Raji (cell line): ENCODE data around the gene FAT3.

Experiments used
- POLR2A ChIP-seq: IDR thresholded peaks from 2 replicates; pipeline ENCODE4 v1.6.1; 2011; ENCODE audit warnings: low read depth, low read length, control low read depth; ENCODE audit not compliant: insufficient read depth

Gene FAT3

GRCh38 chr11:92224407-92225124, at the start of gene FAT3:
TSS of gene FAT3 (plus strand) at chr11:92224818. CDS start at chr11:92352113, 127,295 bp downstream.
- TF ChIP-seq POLR2A = no peak

DNA sequence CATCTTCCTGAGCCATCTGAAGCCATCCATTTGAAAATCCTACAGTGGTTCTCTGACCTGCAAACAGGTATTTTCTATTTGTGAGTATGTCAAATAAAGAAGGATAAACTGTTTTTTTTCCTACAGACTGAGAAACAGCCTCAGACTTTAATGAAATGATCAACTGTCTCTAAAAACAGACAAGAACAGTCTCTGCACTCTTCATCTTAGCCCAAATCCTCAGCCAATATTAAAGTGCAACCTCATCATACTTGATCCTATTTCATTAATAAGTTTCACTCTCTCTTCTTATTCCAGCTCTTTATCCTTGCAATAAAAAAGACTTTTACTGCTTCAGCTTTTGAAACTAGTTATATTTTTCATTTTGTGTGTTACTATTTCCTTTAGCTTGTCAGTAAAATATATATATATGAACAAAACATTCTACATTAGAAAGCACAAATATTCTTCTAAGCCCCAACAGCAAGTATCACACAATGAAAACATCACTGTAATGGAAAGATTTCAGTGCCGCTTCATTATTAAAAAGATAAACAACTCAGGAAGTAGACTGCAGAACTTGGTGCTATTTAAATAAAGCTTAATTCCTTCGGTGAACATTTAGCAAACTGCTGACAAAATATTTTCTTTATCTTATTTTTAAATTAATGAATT, 45.5 kb upstream of the FAT3 start:
- TF ChIP-seq POLR2A = no peak

DNA sequence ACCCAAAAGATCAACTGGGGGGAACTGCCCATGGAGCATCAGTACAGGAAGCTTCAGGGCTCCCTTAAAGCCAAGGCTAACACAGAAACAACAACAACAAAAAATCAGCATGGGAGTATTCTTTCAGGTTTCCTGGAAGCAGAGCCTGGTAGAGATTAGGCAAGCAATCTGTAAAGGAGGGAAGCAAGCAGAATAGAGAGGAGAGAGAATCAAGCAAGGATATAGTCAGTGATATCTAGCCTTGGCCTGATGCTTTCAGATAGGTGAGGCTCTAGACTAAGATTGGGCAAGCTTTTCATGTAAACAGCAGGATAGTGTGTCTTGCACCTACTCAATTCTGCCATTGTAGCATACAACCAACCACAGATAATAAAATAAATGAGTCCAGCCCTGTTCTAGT, 44.4 kb upstream of the FAT3 start:
- no peak for TF ChIP-seq POLR2A

- TF ChIP-seq POLR2A = no peak
Measured at GRCh38 chr11:92180664-92181251, 43.9 kb upstream of the FAT3 start.

GRCh38 chr11:92190535-92191206, 33.9 kb upstream of the FAT3 start:
- TF ChIP-seq POLR2A = no peak

DNA sequence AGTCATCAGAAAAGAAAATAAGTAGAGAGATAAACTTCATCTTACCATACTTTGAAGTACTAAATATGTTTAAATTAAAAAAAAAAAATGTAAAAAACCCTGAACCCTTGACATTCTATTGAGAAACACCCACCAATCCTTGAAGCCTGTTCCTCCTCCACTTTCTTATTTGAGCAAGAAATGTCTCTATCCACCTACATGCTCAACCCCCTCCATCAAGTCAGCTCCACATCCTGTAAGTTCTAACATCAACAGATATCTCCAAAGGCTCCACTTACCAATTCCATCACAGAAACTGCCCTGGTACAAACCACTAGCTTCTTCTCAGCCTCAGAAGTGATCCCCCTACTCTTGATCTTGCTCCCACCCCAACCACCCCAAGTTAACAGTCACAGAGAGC, 32.5 kb upstream of the FAT3 start:
- no peak for TF ChIP-seq POLR2A

DNA sequence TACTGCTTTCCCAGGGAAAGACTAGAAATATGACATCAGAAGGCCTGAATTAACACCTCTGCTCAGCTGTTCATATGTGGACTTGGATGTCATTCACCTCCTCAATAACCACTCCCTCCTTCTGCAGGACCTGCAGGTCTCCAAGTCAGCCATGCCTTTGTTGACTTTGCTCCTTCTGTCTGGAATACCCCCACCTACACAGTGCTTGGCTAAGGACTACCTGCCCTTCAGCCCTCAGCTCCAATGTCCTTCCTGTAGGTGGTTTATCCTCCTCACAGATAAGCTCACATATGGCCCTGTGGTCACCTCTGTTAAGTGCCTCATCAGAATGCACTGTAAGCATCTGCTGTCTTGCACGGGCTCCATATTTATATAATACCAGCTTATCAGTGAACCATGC, 26.4 kb upstream of the FAT3 start:
- no peak for TF ChIP-seq POLR2A

GRCh38 chr11:92199991-92200390, 24.6 kb upstream of the FAT3 start:
- no peak for TF ChIP-seq POLR2A

DNA sequence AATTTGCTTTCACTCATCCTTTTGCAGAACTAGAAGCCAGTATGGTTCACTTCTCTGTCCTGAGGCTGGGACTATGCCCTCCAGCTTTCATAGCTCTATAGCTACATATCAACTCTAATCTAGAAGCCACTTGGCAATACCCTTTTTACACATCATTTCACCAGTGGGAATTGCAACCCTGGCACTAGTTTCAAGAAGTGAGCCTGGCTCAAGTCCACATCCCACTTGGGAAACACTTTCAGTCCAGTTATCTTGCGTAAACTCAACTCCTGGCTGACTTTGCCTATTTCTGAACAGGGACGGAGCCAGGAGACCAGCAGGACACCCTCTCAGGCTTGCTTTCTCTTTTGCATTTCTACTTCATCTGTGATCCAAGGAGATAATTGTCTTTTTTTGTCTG, 19.9 kb upstream of the FAT3 start:
- TF ChIP-seq POLR2A = no peak

GRCh38 chr11:92206441-92206840, 18.2 kb upstream of the FAT3 start:
- no peak for TF ChIP-seq POLR2A

DNA sequence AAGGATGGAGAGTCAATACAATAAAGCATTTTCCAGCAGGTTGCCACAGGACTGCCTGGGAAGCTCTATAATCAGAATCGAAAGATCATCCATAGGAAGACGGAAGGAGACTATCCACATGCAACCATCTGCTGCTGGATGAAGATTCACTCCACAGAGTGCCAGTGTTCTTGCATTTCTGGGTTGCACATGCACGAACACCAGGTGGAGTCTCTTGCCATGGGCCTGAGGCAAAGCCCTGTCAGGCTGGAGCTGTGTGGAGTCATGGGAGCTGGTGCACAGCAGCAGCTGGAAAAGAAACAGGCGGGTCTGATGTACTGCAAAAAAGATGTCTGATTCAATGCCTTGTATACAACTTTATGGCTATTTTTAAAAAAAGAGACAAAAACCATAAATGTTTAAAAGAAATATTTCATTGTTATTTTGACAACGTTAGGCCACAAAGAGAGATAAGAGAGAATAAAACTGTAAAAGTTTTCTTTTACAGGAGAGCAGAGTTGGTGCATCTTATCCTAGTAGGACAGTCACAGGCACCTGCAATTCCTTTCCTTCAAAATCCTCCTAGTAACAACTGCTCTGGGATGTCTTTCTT, 12.9 kb upstream of the FAT3 start:
- TF ChIP-seq POLR2A = no peak

- TF ChIP-seq POLR2A = no peak
Measured at GRCh38 chr11:92212530-92212929, 12.1 kb upstream of the FAT3 start.

DNA sequence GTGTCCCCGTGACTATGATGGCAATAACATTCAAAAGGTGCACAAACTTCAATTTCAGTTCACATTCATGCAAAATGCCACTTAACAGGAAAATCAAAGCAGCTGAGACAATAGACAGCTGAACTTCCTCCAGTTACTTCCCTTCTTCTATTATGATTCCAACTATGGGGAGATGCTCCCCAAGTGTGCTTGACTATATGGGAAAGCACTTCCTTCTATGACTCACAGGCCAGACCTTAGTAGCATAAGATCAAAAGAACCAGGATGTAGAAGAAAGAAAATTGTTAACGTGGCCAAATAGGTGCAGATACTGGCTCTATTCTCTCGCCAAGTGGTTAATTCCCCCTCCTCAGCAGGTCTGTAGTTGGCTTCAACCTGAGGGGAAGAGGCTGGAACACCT, 7.8 kb upstream of the FAT3 start:
- no peak for TF ChIP-seq POLR2A

DNA sequence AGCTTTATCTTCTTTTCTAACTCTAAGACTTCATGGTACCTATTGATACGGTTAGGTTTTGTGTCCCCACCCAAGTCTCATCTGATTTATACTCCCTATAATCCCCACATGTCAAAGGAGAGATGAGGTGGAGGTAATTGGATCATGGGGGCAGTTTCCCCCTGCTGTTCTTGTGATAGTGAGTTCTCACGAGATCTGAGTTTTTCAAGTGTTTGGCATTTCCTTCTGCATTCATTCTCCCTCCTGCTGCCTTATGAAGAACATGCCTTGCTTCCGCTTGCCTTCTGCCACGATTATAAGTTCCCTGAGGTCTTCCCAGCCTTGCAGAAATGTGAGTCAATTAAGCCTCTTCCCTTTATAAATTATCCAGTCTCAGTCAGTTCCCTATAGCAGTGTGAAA, 5.1 kb upstream of the FAT3 start:
- no peak for TF ChIP-seq POLR2A

- no peak for TF ChIP-seq POLR2A
Measured at GRCh38 chr11:92222701-92223100, 1.9 kb upstream of the FAT3 start.
